ENCODE results near the gene NR2C1.

NR2C1 gene

DNA sequence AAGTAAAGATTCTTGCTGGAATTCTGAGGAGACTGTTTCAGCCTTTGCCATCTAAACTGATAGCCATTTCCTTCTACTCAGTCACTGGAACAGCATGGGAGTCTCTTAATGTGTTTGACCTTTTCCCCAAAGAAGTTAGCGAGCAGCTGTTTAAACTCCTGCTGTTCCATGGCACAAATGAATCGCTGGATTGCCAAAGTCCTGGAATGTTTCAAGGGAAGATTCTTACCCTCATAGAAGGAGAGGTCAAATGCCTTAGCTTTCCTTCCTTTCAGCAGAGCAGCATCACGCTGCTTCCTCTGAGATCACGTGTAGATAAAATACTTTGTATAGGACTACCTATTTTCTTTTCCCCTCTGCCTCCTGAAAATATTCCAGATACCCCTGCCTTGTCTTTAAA lies 10.5 kb upstream of the NR2C1 start:
- no peak for DNase-seq

DNA sequence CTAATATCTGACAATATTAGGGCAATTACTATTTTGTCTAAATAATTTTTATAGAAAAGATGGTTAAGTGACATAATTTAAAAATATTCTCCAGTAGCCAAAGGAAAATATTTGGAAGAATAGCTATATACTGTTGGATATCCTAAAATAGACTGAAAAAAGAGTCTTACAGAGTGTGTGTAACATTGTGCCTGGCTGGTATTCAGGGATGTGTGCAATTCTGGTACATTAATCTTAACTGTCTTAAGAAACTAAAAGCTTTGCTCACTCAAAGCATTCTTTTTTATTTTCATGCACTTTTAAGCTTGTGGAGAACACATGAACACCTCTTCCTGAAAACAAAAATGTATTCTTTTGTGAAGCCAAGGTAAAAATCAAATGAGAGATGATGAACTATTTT lies 10.1 kb upstream of the NR2C1 start:
- no peak for DNase-seq

DNA sequence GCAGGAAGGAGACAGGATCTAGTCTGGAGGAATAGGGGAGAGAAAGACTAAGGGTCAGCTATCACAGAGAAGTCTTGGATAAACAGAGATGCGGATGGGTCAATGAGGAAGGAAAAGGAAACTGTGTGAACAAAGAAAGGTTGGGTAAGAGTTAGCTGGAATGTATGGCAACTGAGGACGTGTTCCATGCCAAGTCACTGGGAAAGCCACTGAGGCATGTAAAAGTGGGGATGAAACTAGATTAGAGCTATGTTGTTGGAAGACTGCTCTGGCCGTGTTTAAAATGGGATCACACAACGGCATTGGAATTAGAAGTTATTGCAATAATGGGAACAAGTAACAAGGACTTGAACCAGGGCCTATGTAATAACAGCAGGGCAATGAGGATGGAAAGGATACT lies 3.9 kb upstream of the NR2C1 start:
- DNase-seq = no peak

DNA sequence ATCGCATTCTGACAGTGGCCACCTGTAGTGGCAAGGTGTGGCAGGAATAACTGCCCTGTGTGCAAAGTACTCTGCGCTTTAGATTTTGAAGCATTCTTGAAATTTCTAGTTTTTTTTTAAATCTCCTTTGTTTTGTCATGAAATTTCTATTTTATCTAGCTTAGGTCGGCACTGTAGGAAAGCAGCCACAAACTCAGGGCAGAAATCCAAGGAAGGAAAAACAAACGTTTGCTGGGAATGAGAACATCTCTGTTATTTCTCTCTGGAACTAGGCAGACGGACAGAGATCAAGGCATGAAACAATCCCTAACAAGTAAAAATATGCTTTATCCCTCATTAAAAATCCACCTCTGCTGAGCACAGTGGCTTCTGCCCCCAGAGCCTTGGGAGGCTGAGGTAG lies 1.3 kb upstream of the NR2C1 start:
- no peak for DNase-seq

DNA sequence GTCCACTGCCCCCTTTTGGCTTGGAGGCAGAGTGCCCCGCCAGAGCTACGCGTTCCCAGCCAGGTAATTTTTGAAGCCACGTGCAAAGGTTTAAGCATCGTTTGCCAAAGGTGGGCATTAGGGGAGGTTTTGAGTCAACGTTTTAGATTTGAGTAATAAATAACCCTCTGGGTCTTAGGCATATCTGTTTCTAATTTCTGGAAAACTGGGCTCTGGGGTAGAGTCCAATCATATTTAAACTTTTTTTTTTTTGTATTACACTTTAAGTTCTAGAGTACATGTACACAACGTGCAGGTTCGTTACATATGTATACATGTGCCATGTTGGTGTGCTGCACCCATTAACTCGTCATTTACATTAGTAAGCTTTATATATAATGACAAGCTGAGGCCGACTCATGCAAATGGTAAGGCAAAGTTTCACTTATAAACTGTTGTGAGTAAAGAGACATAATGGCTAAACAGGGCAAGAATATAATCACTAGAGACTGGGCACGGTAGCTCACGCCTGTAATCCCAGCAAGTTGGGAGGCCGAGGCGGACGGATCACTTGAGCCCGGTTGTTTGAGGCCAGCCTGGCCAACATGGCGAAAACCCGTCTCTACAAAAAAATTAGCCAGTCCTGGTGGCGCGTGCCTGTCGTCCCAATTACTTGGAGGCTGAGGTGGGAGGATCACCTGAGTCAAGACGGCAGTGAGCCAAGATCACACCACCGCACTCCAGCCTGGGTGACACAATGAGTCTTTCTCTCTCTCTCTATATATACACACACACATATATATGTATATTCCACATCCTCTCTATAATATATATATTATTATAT lies 491 bp upstream of the NR2C1 start:
- DNase-seq = no peak

DNA sequence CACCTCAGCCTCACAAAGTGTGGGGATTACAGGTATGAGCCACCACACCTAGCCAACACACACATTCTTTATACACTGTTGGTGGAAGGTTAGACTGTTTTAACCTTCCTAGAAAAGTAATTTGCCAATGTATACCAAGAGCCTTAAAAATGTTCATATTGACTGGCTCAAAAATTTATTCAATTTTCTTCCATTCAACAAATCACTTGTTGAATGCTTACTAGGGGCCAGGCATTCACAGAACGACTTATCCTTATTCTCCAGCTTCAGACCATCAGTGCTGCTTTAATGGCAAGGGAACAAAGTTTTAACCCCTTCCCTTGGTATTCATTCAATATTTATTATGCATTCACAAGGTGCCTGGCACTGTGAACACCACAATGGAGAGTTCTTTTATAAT lies 3.0 kb downstream of the NR2C1 start:
- DNase-seq = no peak

DNA sequence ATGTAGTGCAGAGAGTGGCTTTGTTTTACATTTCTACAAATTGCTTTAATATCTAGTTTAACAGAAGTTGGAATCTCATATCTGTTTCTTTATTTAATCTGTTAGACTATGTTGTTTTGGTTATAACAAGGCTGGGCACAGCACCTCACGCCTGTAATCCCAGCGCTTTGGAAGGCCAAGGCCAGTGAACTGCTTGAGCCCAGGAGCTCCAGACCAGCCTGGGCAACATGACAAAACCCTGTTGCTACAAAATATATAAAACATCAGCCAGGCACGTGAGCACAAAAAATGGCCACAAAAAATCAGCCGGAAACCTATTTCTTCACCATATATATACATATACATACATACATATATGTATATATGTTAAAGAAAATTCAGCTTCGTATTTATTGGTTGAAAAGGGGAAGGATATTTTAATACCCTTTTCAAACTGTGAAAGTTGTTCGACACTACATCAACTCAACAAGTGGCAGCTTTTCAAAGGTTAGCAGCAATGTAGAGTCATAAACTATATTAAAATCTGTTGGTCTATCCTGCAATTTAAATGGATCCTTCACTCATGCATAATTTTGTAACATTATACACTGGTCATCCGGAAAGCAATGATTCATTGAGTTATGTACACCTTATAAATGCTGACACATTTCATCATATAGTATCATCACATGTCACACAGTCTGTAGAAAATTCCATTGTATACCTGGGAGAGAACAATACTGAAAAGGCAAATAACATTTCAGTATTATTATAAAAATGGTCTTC lies 7.1 kb downstream of the NR2C1 start:
- DNase-seq = no peak

DNA sequence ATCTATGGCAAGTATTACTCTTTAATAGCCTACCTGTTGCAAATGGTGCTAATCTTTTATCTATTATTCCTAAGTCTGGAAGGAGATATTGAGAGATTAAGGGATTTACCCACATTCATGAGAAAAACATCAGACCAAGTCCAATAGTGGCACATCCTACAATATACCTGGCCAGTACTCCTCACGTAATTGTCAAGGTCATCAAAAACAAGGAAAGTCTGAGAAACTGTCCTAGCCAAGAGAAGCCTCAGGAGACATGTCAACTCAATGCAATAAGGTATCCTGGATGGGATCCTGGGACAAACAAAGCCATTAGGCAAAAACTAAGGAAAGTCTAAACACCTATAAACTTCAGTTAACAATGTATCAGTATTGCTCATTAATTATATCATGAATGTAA lies 12.5 kb downstream of the NR2C1 start:
- no peak for DNase-seq

DNA sequence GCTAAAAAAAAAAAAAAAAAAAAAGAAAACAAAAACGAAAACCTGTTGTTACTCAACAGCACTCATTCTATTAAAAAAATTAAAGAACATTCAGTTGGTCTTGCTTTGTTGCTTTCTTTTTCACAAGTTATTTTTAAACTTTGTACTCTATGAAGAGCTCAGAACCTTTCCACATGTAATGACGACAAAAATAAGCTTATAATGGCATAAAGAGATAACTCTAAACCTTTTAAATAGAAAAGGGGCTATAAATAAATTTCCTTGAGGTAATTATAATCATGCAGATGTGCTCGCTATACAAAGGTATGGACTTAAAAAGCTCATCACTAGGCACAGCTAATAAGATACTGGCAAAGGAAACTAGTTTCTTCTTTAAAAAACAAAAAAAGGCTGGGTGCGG lies 13.4 kb downstream of the NR2C1 start:
- no peak for DNase-seq

DNA sequence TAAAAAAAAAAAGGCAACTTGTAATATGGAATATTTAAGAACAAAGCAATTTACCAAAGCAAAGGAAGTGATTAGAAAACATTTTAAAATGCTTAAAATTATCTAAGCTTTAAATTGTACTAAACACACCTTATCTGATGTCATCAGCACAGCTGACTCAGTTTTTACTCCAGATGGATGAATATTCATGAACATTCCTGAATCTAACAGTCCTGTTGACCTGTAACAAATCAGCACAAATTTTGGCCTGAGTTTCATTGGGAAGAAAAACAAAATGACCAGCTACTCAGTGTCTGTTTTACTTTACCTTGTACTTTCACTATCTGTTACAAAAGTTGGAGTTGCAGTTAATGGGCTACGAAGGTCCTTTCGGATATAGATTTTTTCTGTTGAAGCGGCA lies 16.0 kb downstream of the NR2C1 start:
- no peak for DNase-seq

DNA sequence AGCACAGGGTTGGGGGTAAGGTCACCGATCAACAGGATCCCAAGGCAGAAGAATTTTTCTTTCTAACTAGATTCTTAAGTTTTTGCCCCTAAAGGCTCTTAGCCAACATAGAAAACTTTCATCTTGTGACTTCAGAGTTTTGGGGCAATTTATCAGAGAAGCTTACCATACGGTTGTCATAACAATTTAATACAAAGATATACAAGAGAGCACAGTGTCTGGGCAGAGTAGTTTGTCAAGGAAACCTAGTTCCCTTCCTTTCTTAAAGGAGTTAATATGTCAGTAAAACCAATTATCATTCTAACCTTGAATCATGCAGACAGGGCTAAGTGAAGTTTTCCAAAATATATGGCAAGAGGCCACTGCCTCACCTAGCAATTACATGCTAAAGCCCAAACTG lies 18.4 kb downstream of the NR2C1 start:
- DNase-seq = no peak

DNA sequence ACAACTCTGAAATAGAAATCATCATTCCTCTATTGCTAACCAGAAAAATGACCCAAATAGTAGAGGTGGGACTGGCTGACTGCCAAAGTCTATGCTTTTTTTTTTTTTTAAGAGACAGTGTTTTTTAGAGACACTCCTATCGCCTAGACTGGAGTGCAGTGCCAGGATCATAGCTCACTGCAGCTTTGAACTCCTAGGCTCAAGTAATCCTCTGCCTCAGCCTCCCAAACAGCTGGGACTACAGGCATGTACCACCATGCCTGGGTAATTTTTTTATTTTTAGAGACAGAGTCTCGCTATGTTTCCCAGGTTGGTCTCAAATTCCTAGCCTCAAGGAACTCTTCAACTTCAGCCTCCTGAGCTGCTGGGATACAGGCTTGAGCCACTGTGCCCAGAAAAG lies 19.2 kb downstream of the NR2C1 start:
- no peak for DNase-seq

DNA sequence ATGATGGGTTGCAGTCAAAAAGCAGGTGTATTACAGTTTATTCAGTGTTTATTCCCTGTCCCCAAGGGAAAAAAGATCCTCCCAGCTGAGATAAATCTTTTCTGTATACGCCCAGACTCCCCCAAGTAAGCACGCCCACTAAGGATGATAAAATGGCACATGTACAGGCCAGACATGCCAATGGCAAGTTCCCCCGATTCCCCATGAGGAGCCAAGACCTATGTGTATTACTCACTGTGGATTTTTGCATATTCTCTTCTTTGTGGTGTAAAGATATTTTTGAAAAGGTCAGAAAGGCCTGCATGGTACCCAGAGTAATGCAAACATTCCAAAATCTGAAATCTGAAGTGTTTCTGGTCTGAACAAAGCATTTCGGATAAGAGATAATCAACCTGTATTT lies 22.2 kb downstream of the NR2C1 start:
- DNase-seq = no peak

DNA sequence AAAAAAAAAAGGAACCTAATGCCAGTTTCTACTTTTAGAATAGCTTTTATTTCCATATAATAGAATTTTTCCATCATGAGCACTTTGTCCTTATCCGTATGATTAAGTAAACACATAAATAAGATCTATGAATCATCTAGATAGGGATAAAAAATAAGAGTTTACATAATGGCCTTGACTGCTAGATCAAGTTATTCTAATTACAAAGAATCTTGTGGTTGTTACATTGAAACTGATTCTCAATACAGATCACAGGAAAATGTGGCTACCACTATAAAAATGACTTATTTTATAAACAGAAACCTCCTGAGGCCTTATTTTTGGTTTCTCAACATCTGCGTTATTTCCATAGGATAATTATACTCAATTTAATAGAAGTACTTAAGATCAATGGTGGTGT lies 35.5 kb downstream of the NR2C1 start:
- DNase-seq = no peak

DNA sequence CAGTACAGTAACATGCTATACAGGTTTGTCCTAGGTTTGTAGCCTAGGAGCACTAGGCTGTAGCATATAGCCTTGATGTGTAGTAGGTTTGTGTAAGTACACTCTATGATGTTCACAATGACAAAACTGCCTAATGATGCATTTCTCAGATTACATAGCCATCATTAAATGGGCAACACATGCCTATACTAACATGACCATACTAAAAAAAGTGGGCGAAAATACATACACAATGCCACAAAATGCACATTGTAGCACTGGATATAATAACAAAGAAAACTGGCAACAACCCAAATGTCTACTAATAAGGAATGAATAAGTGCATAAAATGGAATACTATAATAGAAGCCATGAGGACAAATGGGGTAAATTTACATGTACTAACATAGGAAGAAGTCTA lies 38.7 kb downstream of the NR2C1 start:
- DNase-seq = no peak

DNA sequence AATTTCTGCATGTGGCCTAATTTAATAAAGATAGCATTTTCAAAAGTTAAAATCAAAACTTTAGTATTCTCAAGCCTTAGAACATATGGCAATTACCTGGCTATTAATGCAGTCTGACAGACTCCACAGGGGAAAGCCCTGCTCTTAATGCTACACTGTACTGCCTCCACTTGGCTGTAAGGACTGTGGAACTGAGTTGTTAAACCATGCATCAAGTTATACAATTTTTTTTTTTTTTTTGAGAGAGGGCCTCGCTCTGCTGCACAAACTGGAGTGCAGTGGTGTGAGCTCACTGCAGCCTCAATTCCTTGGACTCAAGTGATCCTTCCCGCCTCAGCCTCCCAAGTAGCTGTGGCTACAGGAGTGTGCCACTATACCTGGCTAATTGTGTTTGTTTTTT lies 50.9 kb downstream of the NR2C1 start:
- no peak for DNase-seq

DNA sequence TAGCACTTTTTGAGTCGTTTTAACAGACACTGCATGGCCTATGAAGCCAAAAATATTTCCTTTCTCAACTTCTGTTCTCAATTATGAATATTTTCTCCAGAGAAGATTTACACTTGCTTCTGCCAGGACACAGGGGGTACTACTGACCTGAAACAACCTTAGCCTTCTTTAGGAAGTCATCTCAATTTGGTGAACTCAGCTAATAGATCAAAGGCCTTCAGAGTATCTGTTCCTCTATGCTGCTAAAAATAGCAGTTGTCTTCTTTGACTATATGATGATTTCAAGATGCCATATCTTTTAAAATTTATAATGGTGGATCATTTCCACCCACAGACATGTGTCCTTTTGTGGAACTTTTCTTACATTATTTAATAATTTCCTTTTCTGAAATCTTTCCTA lies 55.9 kb downstream of the NR2C1 start:
- DNase-seq = no peak

DNA sequence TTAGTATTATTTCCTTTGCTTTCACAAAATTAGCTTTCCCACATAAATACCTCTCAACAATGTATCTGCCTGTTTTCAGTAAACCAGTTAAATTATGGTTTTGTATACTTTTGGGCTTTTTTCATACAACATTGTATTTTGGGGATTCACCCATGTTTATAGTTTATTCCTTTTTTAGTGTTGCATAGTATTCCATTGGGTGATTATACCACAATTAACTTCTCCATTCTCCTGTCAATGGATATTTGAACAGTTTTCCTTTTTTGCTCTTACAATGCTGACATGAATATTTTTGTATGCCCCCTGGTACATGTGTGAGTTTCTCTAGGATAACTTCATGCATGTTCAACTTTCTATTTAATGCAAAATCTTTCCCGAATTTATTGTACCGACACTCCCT lies 57.3 kb downstream of the NR2C1 start:
- no peak for DNase-seq

DNA sequence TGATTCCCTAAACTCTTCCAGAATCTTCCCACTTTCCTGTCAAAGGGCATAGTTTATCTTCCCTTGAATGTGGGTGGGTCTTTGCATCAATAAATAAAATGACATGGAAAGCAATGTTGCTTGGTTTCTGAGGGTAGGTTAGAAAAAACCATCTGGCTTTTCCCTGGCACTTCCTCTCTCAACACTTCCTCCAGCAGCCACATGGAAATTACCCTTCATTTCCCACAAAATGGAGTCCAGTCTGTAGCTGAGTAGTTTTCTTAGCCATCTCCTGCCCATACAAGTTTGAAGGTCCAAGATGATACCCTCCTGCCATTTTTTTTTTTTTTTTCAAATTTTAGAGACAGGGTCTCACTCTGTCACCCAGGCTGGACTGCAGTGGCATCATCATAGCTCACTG lies 58.9 kb downstream of the NR2C1 start:
- DNase-seq = no peak

DNA sequence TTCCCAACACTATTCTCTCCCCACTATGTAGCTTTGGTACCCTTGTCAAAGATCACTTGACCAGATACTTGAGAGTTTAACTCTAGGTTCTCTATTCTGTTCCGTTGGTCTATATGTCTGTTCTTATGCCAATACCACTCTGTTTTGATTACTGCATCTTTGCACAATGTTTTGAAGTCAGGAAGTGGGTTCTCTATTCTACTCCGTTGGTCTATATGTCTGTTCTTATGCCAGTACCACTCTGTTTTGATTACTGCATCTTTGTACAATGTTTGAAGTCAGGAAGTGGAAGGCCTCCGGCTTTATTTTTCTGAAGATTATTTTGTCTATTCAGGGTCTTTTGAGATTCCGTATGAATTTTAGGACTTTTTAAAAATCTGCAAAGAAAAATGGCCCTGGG lies 67.2 kb downstream of the NR2C1 start:
- no peak for DNase-seq

DNA sequence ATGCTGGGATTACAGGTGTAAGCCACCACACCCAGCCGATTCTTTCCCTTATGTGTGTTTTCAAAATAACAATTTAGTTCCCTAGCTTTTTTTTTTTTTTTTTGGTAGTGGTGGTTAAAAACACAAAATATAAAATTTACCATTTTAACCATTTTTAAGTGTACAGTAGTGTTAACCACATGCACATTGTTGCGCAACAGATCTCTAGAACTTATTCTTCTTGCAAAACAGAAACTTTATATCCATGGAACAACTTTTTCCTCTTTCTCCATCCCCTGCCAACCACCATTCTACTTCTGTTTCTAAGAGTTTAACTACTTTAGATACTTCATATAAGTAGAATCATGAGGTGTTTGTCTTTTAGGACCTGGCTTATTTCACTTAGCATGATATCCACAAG lies 68.8 kb downstream of the NR2C1 start:
- no peak for DNase-seq

DNA sequence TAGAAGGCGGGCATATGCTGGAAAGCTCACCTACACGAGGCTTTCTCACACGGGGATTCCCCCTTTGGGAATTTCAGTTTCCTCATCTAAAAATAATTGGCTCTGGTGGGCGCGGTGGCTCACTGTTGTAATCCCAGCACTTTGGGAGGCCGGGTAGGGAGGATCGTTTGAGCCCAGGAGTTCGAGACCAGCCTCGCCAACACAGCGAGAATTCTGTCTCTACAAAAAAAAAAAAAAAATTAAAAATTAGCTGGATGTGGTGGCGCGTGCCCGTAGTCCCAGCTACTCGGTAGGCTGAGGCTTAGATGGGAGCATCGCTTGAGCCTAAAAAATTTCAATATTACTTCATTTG lies 69.5 kb downstream of the NR2C1 start:
- DNase-seq = no peak

DNA sequence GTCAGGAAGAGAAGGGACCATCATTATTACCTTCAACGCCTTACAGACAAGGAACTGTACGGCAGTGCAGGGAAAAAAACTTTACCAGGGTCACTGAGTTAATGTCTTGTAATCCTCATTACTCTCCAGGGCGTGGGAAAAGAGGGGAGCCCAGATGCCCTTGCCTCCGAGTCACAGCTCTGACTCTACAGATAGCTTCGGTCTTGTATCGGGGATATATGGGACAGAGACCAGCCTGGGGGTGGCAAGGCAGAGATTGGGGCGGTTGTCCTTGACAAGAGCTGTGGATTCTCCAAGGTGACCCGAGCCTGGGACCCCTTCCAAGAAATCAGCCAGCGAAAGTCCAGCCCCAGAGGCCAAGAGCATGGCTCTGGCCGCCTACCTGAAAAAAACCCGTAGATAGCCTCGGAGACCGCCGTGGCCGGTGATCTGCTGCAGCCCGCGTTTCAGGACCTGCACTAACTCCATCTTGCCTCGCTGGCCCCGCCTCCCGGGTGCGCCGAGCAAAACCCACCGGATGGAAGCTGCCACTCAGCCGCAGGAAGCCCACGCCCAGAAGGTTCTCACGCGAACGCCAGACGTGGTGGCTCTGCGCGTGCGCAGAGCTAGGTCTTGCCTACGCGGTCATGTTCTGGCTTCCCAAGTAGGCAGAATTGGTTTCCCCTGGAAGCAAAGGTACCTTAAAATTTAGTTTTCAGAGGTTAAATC lies 70.1 kb downstream of the NR2C1 start, which contains the start of gene NDUFA12:
Gene NDUFA12, minus strand, starts transcription at position 485 of the 708 bp plus-strand sequence. Its CDS starts 17 bp downstream, at position 468.
- DNase-seq = peak; percentile 91

DNA sequence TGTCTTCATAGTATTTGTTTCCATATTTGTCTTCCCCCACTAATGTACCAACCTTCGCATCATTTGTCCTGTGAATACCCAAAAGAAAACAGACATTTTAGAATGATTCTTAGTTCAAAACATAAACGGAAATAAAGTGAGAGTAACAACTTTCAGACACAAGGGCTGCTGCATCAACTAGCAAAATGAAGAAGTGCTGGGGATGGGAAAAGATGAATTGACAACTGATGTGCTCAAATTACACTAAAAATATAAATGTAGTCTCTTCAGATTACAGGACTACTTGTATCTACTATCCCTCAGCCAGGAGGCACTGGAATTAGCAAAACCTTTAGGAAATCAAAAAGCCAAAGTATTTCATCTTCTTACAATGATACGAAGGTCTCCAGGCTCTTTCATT lies 70.7 kb downstream of the NR2C1 start:
- no peak for DNase-seq
